22Rv1 (cell line): ENCODE results near the gene ZBTB40.

ENCODE experiments used
- ZFX ChIP-seq: fragments of 450-650 bp; IDR thresholded peaks from 2 replicates; pipeline ENCODE4 v1.6.1; 2017; ENCODE audit warnings: antibody characterized with exemption, borderline replicate concordance
- TF ChIP-seq, protein P1 (sequence below): fragments of 450-650 bp; IDR thresholded peaks from 2 replicates; pipeline ENCODE4 v1.5.1; 2017; ENCODE audit warnings: mild to moderate bottlenecking

DNA sequence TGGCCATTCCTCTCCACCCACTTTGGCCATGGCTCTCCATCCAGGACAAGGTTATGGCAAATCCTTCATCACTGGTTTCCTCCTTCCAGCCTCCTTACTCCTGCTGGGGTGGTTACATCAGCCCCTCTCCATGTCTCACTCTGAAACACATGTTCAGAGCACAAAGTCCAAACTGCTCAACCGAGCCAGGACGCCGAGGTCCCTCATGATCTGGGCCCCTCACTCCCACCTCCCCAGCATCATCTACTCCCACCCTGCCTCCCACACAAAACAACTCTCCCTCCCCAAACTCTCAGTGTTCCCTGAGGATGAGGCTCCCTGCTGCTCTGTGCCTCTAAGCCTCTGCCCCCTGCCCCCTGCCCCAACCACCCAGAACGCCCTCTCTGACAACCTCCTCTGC, 33.3 kb upstream of the ZBTB40 start:
- TF ChIP-seq, protein P1, sequence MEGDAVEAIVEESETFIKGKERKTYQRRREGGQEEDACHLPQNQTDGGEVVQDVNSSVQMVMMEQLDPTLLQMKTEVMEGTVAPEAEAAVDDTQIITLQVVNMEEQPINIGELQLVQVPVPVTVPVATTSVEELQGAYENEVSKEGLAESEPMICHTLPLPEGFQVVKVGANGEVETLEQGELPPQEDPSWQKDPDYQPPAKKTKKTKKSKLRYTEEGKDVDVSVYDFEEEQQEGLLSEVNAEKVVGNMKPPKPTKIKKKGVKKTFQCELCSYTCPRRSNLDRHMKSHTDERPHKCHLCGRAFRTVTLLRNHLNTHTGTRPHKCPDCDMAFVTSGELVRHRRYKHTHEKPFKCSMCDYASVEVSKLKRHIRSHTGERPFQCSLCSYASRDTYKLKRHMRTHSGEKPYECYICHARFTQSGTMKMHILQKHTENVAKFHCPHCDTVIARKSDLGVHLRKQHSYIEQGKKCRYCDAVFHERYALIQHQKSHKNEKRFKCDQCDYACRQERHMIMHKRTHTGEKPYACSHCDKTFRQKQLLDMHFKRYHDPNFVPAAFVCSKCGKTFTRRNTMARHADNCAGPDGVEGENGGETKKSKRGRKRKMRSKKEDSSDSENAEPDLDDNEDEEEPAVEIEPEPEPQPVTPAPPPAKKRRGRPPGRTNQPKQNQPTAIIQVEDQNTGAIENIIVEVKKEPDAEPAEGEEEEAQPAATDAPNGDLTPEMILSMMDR, result no peak
- TF ChIP-seq ZFX, result no peak
